Esophagus squamous epithelium (tissue), 5 donors: Measurements from ENCODE around the gene SLC49A3. TPM values are rescaled to one million over a fixed set of nuclear protein-coding genes. Genes with fewer than 3 reads are reported as not detected.

Experiments
- DNase-seq: peaks from one replicate; lab custom pipeline; 2025; lab: John Stamatoyannopoulos, UW
- H3K27ac ChIP-seq, 4 donors: fragments of 200-600 bp; sonication (generic); one replicate each; pipeline ENCODE4 v1.5.1; 2016 to 2019; ENCODE audit warnings: mild to moderate bottlenecking in 1 of 4
- H3K27me3 ChIP-seq, 4 donors: fragments of 200-600 bp; sonication (generic); 1 replicate in 3 of 4; 2 replicates in 1 of 4; pipeline versions ENCODE4 v1.5.1 to v1.6.0; 2017 to 2021; ENCODE audit warnings: antibody characterized with exemption in 1 of 4
- H3K36me3 ChIP-seq, 3 donors: fragments of 200-600 bp; sonication (generic); one replicate each; pipeline ENCODE4 v1.5.1; 2016 to 2019
- H3K4me1 ChIP-seq, 3 donors: fragments of 200-600 bp; sonication (generic); one replicate each; pipeline ENCODE4 v1.5.1; 2017 to 2019
- H3K4me3 ChIP-seq, 4 donors: fragments of 200-600 bp; sonication (generic); 1 replicate in 3 of 4; 2 replicates in 1 of 4; pipeline ENCODE4 v1.5.1; 2016 to 2019; ENCODE audit warnings: mild to moderate bottlenecking in 2 of 4, moderate library complexity in 1 of 4
- H3K9me3 ChIP-seq, 3 donors: fragments of 200-600 bp; sonication (generic); one replicate each; pipeline ENCODE4 v1.5.1; 2016 to 2019
- CTCF ChIP-seq, 6 experiments: fragments of 450-650 bp in 4 of 6; fragments of 200-600 bp in 2 of 6; sonication (generic) in 2 of 6; IDR thresholded peaks; one replicate each; pipeline ENCODE4 v1.5.1; 2016 to 2019; ENCODE audit warnings: antibody characterized with exemption in 6 of 6, mild to moderate bottlenecking in 4 of 6, moderate library complexity in 4 of 6
- POLR2A ChIP-seq, 4 donors: fragments of 450-650 bp; IDR thresholded peaks; one replicate each; pipeline ENCODE4 v1.6.1; 2017; ENCODE audit warnings: antibody characterized with exemption in 4 of 4, mild to moderate bottlenecking in 4 of 4, moderate library complexity in 3 of 4
- WGBS, 2 donors: methylation state at CpG; one replicate each; pipeline ENCODE4 v1.1.5; 2018; 5-methylcytosine and 5-hydroxymethylcytosine counted together
- intact Hi-C: fragments of 100-400 bp; cut with DNase I; formaldehyde crosslinking; loops from one replicate; pipeline ENCODE4 v1.15.0; 2022
- total RNA-seq, 4 donors: library from RNA; depleted of rRNA; stranded (reverse); fragments of >200 nt; gene quantifications; one replicate each; pipeline ENCODE4 v1.1.0, GENCODE V29; 2016
- donor health status: DM: yes; HTN: yes; CAD: no.

SLC49A3 gene
- total RNA-seq, 4 donors from 2014 or later: 2.5 to 6.5 (median 4.7) TPM

DNA sequence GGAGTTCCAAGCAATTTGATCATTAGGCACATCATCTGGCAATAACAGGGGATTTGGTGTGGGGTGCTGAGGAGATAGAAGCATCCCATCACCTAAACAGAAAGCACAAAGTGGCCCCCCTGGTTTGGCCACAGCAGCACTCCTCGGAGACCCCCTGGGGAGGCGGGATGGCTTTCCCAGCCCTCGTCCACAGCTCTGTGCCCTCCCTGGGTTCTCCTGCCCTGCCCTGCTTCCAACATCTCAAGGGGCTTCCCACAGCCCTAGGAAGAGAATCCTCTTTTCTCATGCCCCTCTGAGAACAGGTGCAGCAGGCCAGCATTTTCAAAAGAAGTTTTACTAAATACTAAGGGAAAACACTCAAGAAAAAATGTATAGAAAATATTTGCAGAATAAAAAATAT lies 27.7 kb downstream of the SLC49A3 start:
- TF ChIP-seq POLR2A (IDR thresholded peaks at IDR 0.05): no peak
- TF ChIP-seq CTCF (IDR thresholded peaks at IDR 0.05): no peak
- intact Hi-C loops: no loop called here
- no peaks in the 10 kb centered on the region for H3K36me3 ChIP-seq
- H3K4me3 ChIP-seq: no peak overlapping the region
- 93 to 100% methylated on average over 1 to 3 of the region's 3 CpGs for WGBS, 2 donors
- DNase-seq: no peak
- H3K27me3 ChIP-seq: peaks cover 0 to 25% (median 0%) of the 10 kb centered on the region in 4 donors
- no peaks in the 10 kb centered on the region for H3K9me3 ChIP-seq
- no peak overlapping the region for H3K27ac ChIP-seq
- peaks cover 6 to 23% (median 10%) of the 10 kb centered on the region in 3 donors for H3K4me1 ChIP-seq

DNA sequence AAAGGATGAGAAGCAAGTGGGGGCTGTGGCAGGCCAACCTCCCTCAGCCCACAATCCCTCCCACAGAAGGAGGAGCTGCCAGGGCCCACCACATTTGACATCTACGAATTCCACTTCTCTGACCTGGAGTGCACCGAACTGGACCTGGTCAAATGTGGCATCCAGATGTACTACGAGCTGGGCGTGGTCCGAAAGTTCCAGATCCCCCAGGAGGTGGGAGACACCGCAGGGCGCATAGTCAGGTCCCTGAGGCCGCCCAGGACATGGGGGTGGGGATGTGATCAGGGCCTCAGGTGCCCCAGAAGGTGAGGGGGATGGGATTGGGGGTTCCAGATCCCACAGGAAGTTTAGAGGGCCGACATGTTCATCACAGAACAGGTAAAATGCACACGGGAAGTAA lies 28.6 kb downstream of the SLC49A3 start:
- Histone ChIP-seq H3K4me3 (no peak overlapping the region), H3K4me1 (peaks cover 6 to 23% (median 10%) of the 10 kb centered on the region in 3 donors), H3K27me3 (peaks cover 0 to 33% (median 0%) of the 10 kb centered on the region in 4 donors), H3K36me3 (no peaks in the 10 kb centered on the region), H3K27ac (no peak overlapping the region), H3K9me3 (no peaks in the 10 kb centered on the region)
- 80 to 85% methylated on average over 6 to 8 of the region's 10 CpGs for WGBS, 2 donors
- no peak for DNase-seq
- TF ChIP-seq POLR2A (IDR thresholded peaks at IDR 0.05) (no peak), CTCF (IDR thresholded peaks at IDR 0.05) (no peak)
- intact Hi-C loops: no loop called here

GRCh38 chr4:659851-660250 lies 29.1 kb downstream of the SLC49A3 start:
- Histone ChIP-seq H3K27ac (no peak overlapping the region), H3K36me3 (no peaks in the 10 kb centered on the region), H3K4me1 (peaks cover 6 to 21% (median 10%) of the 10 kb centered on the region in 3 donors), H3K9me3 (no peaks in the 10 kb centered on the region), H3K4me3 (no peak overlapping the region), H3K27me3 (peaks cover 0 to 39% (median 0%) of the 10 kb centered on the region in 4 donors)
- DNase-seq: no peak
- WGBS, 2 donors: 77 to 100% methylated on average over 5 to 8 of the region's 8 CpGs
- TF ChIP-seq POLR2A (IDR thresholded peaks at IDR 0.05) (no peak), CTCF (IDR thresholded peaks at IDR 0.05) (no peak)
- intact Hi-C loops: no loop called here

GRCh38 chr4:658681-659667 lies 30.0 kb downstream of the SLC49A3 start:
- Histone ChIP-seq H3K9me3 (no peaks in the 10 kb centered on the region), H3K27me3 (peaks cover 0 to 43% (median 0%) of the 10 kb centered on the region in 4 donors), H3K4me1 (peaks cover 3 to 12% (median 6%) of the 10 kb centered on the region in 3 donors), H3K27ac (no peak overlapping the region), H3K4me3 (no peak overlapping the region), H3K36me3 (no peaks in the 10 kb centered on the region)
- TF ChIP-seq POLR2A (IDR thresholded peaks at IDR 0.05) (no peak), CTCF (IDR thresholded peaks at IDR 0.05) (no peak)
- no peak for DNase-seq
- WGBS, 2 donors: 85% methylated on average over 13 to 22 of the region's 32 CpGs
- intact Hi-C loops: no loop called here
